Thyroid gland (tissue), 4 donors: ENCODE data around the gene MICAL3. TPM values are rescaled to one million over a fixed set of nuclear protein-coding genes. Genes with fewer than 3 reads are reported as not detected.

Experiments used
- DNase-seq, 2 donors: peaks; one replicate each; pipeline ENCODE4 v3.0.0-alpha.2; 2019
- H3K27ac ChIP-seq, 3 donors: fragments of 200-600 bp; sonication (generic); 1 replicate in 2 of 3; 2 replicates in 1 of 3; pipeline ENCODE4 v1.5.1; 2016 to 2019; ENCODE audit warnings: mild to moderate bottlenecking in 1 of 3, moderate library complexity in 1 of 3
- H3K27me3 ChIP-seq: fragments of 200-600 bp; sonication (generic); one replicate; pipeline ENCODE4 v1.5.1; 2019
- H3K36me3 ChIP-seq, 2 donors: fragments of 200-600 bp; sonication (generic); one replicate each; pipeline ENCODE4 v1.5.1; 2016 to 2019
- H3K4me1 ChIP-seq, 2 donors: fragments of 200-600 bp; sonication (generic); one replicate each; pipeline ENCODE4 v1.5.1; 2017 to 2019
- H3K4me3 ChIP-seq, 3 donors: fragments of 200-600 bp; sonication (generic); replicated peaks in 1 of 3; 1 replicate in 2 of 3; 2 replicates in 1 of 3; pipeline ENCODE4 v1.5.1; 2016; ENCODE audit warnings: mild to moderate bottlenecking in 1 of 3
- H3K9me3 ChIP-seq: fragments of 200-600 bp; sonication (generic); one replicate; pipeline ENCODE4 v1.5.1; 2017
- CTCF ChIP-seq, 6 experiments: fragments of 200-600 bp in 3 of 6; fragments of 450-650 bp in 3 of 6; sonication (generic) in 3 of 6; IDR thresholded peaks; one replicate each; pipeline ENCODE4 v1.5.1; 2016 to 2019; ENCODE audit warnings: antibody characterized with exemption in 6 of 6, mild to moderate bottlenecking in 2 of 6, inconsistent platforms in 1 of 6, moderate library complexity in 1 of 6
- POLR2A ChIP-seq, 2 donors: fragments of 450-650 bp; IDR thresholded peaks; one replicate each; pipeline ENCODE4 v1.6.1; 2017; ENCODE audit warnings: antibody characterized with exemption in 2 of 2, mild to moderate bottlenecking in 2 of 2, moderate library complexity in 1 of 2
- WGBS, 2 donors: methylation state at CpG; one replicate each; pipeline ENCODE4 v1.1.5; 2017; 5-methylcytosine and 5-hydroxymethylcytosine counted together
- intact Hi-C: fragments of 100-400 bp; cut with DNase I; formaldehyde crosslinking; loops from one replicate; pipeline ENCODE4 v1.15.1; 2023
- total RNA-seq, 4 donors: library from RNA; depleted of rRNA; stranded (reverse); fragments of >200 nt; gene quantifications; one replicate each; pipeline ENCODE4 v1.2.3, GENCODE V29; 2016

MICAL3 gene
- total RNA-seq, 4 donors from 2014 or later = 31.8 to 53.8 (median 43.6) TPM

- Histone ChIP-seq H3K4me1 (no peaks in the 10 kb centered on the region), H3K27ac (no peak overlapping the region), H3K9me3 (no peaks in the 10 kb centered on the region), H3K36me3 (peaks cover 21 to 22% of the 10 kb centered on the region in 2 donors), H3K27me3 (no peaks in the 10 kb centered on the region), H3K4me3 (no peak overlapping the region)
- WGBS, 2 donors = 90 to 97% methylated on average over 12 to 14 of the region's 14 CpGs
- no peak for DNase-seq
- TF ChIP-seq CTCF (IDR thresholded peaks at IDR 0.05) (no peak), POLR2A (IDR thresholded peaks at IDR 0.05) (no peak)
- intact Hi-C loops = no loop called here
These were observed 205.7 kb downstream of the MICAL3 start for GRCh38 chr22:17818649-17819048.

- Histone ChIP-seq H3K36me3 (peaks cover 21 to 22% of the 10 kb centered on the region in 2 donors), H3K9me3 (no peaks in the 10 kb centered on the region), H3K27me3 (no peaks in the 10 kb centered on the region), H3K4me1 (no peaks in the 10 kb centered on the region), H3K4me3 (no peak overlapping the region), H3K27ac (no peak overlapping the region)
- 88 to 92% methylated on average over 12 to 15 of the region's 25 CpGs for WGBS, 2 donors
- no peak for TF ChIP-seq POLR2A (IDR thresholded peaks at IDR 0.05)
- no peak for TF ChIP-seq CTCF (IDR thresholded peaks at IDR 0.05)
- intact Hi-C loops = no loop called here
- DNase-seq = no peak
These were observed 206.2 kb downstream of the MICAL3 start for GRCh38 chr22:17818180-17818579.

- Histone ChIP-seq H3K9me3 (no peaks in the 10 kb centered on the region), H3K27ac (no peak overlapping the region), H3K4me1 (no peaks in the 10 kb centered on the region), H3K4me3 (no peak overlapping the region), H3K27me3 (no peaks in the 10 kb centered on the region), H3K36me3 (peaks cover 21 to 22% of the 10 kb centered on the region in 2 donors)
- WGBS, 2 donors = 80 to 94% methylated on average over 15 to 30 of the region's 33 CpGs
- no peak for DNase-seq
- intact Hi-C loops = no loop called here
- no peak for TF ChIP-seq CTCF (IDR thresholded peaks at IDR 0.05)
- TF ChIP-seq POLR2A (IDR thresholded peaks at IDR 0.05) = no peak
These were observed 206.8 kb downstream of the MICAL3 start for GRCh38 chr22:17817511-17818065.

- H3K4me3 ChIP-seq = no peak overlapping the region
- DNase-seq = no peak
- H3K4me1 ChIP-seq = no peaks in the 10 kb centered on the region
- no peak overlapping the region for H3K27ac ChIP-seq
- TF ChIP-seq POLR2A (IDR thresholded peaks at IDR 0.05) (no peak), CTCF (IDR thresholded peaks at IDR 0.05) (no peak)
- H3K27me3 ChIP-seq = no peaks in the 10 kb centered on the region
- intact Hi-C loops = no loop called here
- H3K36me3 ChIP-seq = peaks cover 24 to 25% of the 10 kb centered on the region in 2 donors
- 96% methylated on average over 18 to 21 of the region's 21 CpGs for WGBS, 2 donors
- H3K9me3 ChIP-seq = no peaks in the 10 kb centered on the region
These were observed 207.3 kb downstream of the MICAL3 start for GRCh38 chr22:17817079-17817478.

GRCh38 chr22:17816649-17817048, 207.7 kb downstream of the MICAL3 start:
- Histone ChIP-seq H3K36me3 (peaks cover 20 to 28% of the 10 kb centered on the region in 2 donors), H3K27me3 (no peaks in the 10 kb centered on the region), H3K4me1 (no peaks in the 10 kb centered on the region), H3K4me3 (no peak overlapping the region), H3K9me3 (no peaks in the 10 kb centered on the region), H3K27ac (no peak overlapping the region)
- intact Hi-C loops = no loop called here
- TF ChIP-seq POLR2A (IDR thresholded peaks at IDR 0.05) = no peak
- TF ChIP-seq CTCF (IDR thresholded peaks at IDR 0.05) = no peak
- 96% methylated on average over 9 to 11 of the region's 14 CpGs for WGBS, 2 donors
- DNase-seq = no peak
